Breast epithelium (tissue), 4 donors: Measurements from ENCODE around the gene CHRM5. TPM values are rescaled to one million over a fixed set of nuclear protein-coding genes. Genes with fewer than 3 reads are reported as not detected.

ENCODE experiments used
- DNase-seq, 2 donors: peaks; one replicate each; pipeline ENCODE4 v3.0.0-alpha.2; 2019; ENCODE audit warnings: low spot score in 2 of 2
- H3K27ac ChIP-seq, 2 donors: fragments of 200-600 bp; sonication (generic) in 1 of 2; one replicate each; pipeline ENCODE4 v1.5.1; 2016 to 2019; ENCODE audit warnings: mild to moderate bottlenecking in 1 of 2
- H3K27me3 ChIP-seq, 2 donors: fragments of 200-600 bp; sonication (generic) in 1 of 2; one replicate each; pipeline versions ENCODE4 v1.5.1 to v1.6.0; 2017 to 2019; ENCODE audit warnings: control low read depth in 1 of 2, mild to moderate bottlenecking in 1 of 2
- H3K36me3 ChIP-seq: fragments of 200-600 bp; one replicate; pipeline ENCODE4 v1.5.1; 2019
- H3K4me1 ChIP-seq, 2 donors: fragments of 200-600 bp; sonication (generic); one replicate each; pipeline ENCODE4 v1.5.1; 2016 to 2019; ENCODE audit warnings: control low read depth in 1 of 2
- H3K4me3 ChIP-seq, 3 donors: fragments of 200-600 bp; sonication (generic); 1 replicate in 2 of 3; 2 replicates in 1 of 3; pipeline ENCODE4 v1.5.1; 2016 to 2019; ENCODE audit warnings: mild to moderate bottlenecking in 3 of 3, moderate library complexity in 2 of 3
- H3K9me3 ChIP-seq, 2 donors: fragments of 200-600 bp; sonication (generic) in 1 of 2; one replicate each; pipeline ENCODE4 v1.5.1; 2016 to 2019; ENCODE audit warnings: control low read depth in 1 of 2
- CTCF ChIP-seq, 3 donors: fragments of 450-650 bp; IDR thresholded peaks; one replicate each; pipeline ENCODE4 v1.5.1; 2016 to 2017; ENCODE audit warnings: antibody characterized with exemption in 3 of 3, mild to moderate bottlenecking in 3 of 3, moderate library complexity in 3 of 3
- POLR2A ChIP-seq: fragments of 450-650 bp; IDR thresholded peaks from one replicate; pipeline ENCODE4 v1.6.1; 2016; ENCODE audit warnings: antibody characterized with exemption, mild to moderate bottlenecking, moderate library complexity
- POLR2AphosphoS5 ChIP-seq, 3 donors: sonication (generic); formaldehyde crosslinking; IDR thresholded peaks; one replicate each; pipeline ENCODE4 v1.6.1; 2017; ENCODE audit warnings: antibody characterized with exemption in 3 of 3
- intact Hi-C: fragments of 100-400 bp; cut with DNase I; formaldehyde crosslinking; loops from one replicate; pipeline ENCODE4 v1.15.1; 2023; ENCODE audit warnings: low total_unique reads
- total RNA-seq, 3 donors: library from RNA; depleted of rRNA; stranded (reverse); fragments of >200 nt; gene quantifications; one replicate each; pipeline ENCODE4 v1.1.0, GENCODE V29; 2016

The CHRM5 gene
- total RNA-seq, 3 donors from 2014 or later, result not detected

DNA sequence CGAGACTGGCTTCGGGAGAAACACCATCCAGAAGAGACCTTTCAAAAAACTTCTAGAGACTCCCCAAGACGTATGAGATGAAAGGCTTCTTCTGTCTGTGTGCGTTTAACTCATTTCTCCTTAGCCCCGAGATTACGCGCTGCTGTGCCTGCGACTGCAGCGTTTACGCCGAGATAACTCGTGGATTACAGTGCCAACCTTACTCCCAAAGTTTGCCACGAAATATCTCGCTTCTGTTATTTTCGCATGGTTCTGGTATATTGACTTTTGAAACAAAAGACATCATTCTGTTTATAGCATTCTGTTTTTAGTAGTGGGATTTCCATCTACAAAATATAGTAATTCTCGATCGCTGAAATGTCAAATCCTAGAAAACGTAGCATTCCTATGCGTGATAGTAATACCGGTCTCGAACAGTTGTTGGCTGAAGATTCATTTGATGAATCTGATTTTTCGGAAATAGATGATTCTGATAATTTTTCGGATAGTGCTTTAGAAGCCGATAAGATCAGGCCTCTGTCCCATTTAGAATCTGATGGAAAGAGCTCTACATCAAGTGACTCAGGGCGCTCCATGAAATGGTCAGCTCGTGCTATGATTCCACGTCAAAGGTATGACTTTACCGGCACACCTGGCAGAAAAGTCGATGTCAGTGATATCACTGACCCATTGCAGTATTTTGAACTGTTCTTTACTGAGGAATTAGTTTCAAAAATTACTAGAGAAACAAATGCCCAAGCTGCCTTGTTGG, 134.1 kb downstream of the CHRM5 start:
- H3K36me3 ChIP-seq, result no peaks in the 10 kb centered on the region
- TF ChIP-seq CTCF (IDR thresholded peaks at IDR 0.05) (no peak), POLR2A (no peak), POLR2AphosphoS5 (IDR thresholded peaks at IDR 0.05) (no peak)
- H3K27me3 ChIP-seq, result no peaks in the 10 kb centered on the region
- H3K4me3 ChIP-seq, result peak overlapping the region; percentile 79 to 95 (median 81)
- no peaks in the 10 kb centered on the region for H3K9me3 ChIP-seq
- H3K4me1 ChIP-seq, result peaks cover 0 to 11% of the 10 kb centered on the region in 2 donors
- intact Hi-C loops, result loop anchor here (10.0 kb wide), 1 partner anchor 122 kb away; the partner anchor contains the start of gene EMC4
- DNase-seq, result no peak
- H3K27ac ChIP-seq, result peak overlapping the region; percentile 87 to 92

DNA sequence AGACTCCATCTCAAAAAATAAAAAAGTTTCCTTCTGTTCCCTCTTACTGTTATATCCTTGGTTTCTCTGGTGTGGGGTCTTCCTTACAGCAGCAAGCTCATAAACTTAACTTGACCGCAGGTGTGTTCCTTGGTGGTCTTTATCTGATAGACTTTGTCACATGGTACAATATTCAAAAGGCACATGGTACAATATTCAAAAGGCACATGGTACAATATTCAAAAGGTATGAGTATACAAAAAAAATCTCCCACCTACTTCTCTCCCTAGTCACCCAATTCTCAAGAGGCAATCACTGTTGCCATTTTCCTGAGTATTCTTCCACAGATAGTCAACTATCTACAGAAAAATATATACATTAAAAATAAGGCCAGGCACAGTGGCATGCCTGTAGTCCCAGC, 138.1 kb downstream of the CHRM5 start:
- no peak overlapping the region for H3K27ac ChIP-seq
- no peak for TF ChIP-seq POLR2AphosphoS5 (IDR thresholded peaks at IDR 0.05)
- TF ChIP-seq CTCF (IDR thresholded peaks at IDR 0.05), result no peak
- TF ChIP-seq POLR2A, result no peak
- no peaks in the 10 kb centered on the region for H3K27me3 ChIP-seq
- intact Hi-C loops, result loop anchor here (10.0 kb wide), 1 partner anchor 118 kb away; the partner anchor contains the start of gene EMC4
- H3K4me3 ChIP-seq, result no peak overlapping the region
- H3K4me1 ChIP-seq, result peaks cover 0 to 4% of the 10 kb centered on the region in 2 donors
- DNase-seq, result no peak
- no peaks in the 10 kb centered on the region for H3K9me3 ChIP-seq
- H3K36me3 ChIP-seq, result no peaks in the 10 kb centered on the region

GRCh38 chr15:34107315-34107714, 139.0 kb downstream of the CHRM5 start:
- intact Hi-C loops, result loop anchor here (10.0 kb wide), 1 partner anchor 117 kb away; the partner anchor contains the start of gene EMC4

DNA sequence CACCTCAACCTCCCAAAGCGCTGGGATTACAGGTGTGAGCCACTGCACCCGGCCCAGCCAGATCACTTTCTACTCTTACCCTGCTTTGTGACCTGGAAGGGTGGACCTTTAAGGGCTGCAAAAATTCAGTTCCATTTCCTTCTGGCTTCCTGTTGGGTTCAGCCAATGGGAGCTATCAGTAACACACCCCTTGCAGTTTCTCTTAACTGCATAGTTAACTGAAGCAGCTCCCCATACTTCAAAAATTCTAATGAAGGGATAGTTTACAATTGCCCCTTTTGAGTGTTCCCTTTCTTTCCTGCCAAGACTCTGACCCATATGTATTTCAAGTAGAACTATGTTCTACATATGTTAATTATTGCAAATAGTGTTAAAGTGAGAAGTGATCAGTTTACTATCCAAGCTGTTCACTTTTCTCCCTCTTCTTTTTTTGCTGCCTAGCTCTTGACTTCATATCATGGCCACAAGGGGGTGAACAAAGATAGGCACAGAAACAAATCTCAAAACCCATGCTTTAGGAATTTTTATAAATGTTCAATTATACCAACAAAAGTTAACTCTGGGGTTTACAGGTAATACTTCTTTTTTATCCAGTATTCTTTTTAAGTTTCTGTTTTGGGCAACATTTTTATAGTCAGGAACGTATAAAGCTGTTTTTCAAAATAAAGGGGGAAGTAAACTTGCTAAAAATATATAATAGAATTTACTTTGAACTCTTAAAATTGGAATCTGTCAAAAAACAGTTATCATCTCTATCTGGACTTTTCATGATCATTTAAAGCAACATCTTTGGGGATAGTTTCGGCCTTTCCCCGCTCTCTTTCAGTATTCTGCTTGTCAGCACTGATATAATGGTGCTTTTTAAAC, 141.7 kb downstream of the CHRM5 start:
- Histone ChIP-seq H3K27ac (no peak overlapping the region), H3K4me3 (no peak overlapping the region), H3K9me3 (no peaks in the 10 kb centered on the region), H3K36me3 (no peaks in the 10 kb centered on the region), H3K27me3 (no peaks in the 10 kb centered on the region), H3K4me1 (no peaks in the 10 kb centered on the region)
- intact Hi-C loops, result loop anchor here (10.0 kb wide), 1 partner anchor 115 kb away; the partner anchor contains the start of gene EMC4
- DNase-seq, result no peak
- TF ChIP-seq CTCF (IDR thresholded peaks at IDR 0.05) (peak in 1 of 3 donors; percentile 39), POLR2AphosphoS5 (IDR thresholded peaks at IDR 0.05) (no peak)

More at GRCh38 chr15:34107315-34107714, 139.0 kb downstream of the CHRM5 start:
- DNase-seq, result no peak
- Histone ChIP-seq H3K27me3 (no peaks in the 10 kb centered on the region), H3K9me3 (no peaks in the 10 kb centered on the region), H3K4me1 (peaks cover 0 to 4% of the 10 kb centered on the region in 2 donors), H3K4me3 (no peak overlapping the region), H3K27ac (no peak overlapping the region), H3K36me3 (no peaks in the 10 kb centered on the region)
- no peak for TF ChIP-seq POLR2AphosphoS5 (IDR thresholded peaks at IDR 0.05)
- no peak for TF ChIP-seq POLR2A
- TF ChIP-seq CTCF (IDR thresholded peaks at IDR 0.05), result no peak
